ENCODE measurements around the gene FADS6.

Gene FADS6, protein sequence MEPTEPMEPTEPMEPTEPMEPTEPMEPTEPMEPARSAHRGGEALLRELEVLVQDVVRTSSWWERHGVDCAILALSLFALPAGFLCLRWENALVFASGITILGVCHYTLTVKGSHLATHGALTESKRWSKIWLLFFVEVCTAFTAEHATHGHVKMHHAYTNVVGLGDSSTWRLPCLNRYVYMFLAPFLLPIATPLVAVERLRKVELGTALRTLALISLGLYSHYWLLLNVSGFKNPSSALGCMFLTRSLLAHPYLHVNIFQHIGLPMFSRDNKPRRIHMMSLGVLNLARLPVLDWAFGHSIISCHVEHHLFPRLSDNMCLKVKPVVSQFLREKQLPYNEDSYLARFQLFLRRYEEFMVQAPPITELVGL

DNA sequence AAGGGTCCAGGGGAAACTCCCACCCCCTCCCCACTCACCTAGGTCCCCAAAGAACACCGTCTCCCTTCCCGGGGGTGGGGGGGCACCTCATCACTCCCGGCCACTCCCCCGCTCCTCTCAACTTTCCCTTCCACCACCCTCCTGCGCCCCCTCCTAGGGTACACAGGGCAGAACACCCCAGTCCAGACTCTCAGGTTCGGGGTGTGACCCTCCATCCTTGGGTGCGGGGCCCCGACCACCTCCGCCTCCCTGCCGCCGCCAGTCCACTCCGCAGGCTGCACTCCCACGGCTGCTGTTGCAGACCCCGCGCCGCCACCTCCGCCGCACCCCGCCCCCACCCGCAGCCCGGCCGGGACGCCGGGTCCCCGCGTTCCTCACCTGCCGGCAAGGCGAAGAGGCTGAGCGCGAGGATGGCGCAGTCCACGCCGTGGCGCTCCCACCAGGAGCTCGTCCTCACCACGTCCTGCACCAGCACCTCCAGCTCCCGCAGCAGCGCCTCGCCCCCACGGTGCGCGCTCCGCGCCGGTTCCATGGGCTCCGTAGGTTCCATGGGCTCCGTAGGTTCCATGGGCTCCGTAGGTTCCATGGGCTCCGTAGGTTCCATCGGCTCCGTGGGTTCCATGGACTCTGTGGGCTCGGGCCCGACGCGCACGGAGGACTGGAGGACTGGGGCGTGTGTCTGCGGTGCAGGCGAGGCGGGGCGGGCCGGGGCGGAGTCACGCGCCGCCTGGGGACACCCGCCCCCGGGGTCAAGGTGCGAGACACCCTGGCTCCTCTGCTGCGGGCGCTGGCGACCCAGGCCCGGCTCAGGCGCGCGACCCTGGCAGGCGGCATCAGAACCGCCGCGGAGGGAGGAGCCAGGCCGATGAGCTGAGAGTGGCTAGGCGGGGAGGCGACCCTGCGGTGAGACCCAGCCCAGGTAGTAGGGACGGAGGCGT lies at the start of gene FADS6:
FADS6 (minus strand) TSS at position 660 of the 938 bp plus-strand sequence; CDS start at position 622, 38 bp downstream.
- DNase-seq, result peak in 1 of 2 experiments; percentile 30

DNA sequence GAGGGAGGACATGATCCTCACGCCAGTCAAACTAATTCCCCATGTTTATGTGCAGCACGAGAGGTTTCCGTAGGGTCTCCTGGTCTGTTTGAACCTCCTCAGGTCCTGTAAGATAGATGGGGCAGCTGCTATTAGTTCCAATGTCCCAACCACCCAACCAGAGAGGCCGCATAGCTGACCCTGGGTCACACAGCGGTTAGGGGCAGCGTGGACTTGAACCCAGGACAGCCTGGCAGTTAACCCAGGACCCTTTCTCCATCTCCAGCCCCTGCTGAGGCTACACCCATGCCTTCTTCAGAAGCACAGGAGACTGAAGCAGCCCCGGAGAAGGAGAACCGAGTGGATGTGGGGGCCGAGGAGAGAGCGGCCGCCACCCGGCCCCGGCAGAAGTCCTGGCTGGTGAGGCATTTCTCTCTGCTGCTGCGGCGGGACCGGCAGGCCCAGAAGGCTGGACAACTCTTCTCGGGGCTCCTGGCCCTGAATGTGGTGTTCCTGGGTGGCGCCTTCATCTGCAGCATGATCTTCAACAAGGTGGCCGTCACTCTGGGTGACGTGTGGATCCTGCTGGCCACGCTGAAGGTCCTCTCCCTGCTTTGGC lies 47.8 kb upstream of the FADS6 start:
- DNase-seq, result no peak

DNA sequence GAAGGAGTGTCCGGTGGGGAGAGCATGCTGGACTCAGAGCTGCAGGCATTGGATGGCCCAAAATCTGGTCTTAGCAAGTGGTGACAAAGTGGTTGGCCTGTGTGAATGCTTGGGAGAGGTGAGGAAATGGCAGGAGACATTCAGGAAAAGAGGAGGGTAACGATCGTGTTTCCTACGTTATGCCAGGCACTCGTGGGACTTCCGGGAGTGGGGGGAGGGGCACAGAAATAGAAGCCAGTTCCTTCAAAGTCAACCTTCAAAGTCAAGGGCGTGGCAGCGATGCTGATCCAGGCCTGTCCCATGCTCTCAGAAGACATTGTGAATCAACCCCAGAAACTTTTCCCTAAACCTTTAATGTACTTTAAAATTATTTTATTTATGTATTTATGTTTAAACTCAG lies 46.1 kb upstream of the FADS6 start:
- no peak for DNase-seq

DNA sequence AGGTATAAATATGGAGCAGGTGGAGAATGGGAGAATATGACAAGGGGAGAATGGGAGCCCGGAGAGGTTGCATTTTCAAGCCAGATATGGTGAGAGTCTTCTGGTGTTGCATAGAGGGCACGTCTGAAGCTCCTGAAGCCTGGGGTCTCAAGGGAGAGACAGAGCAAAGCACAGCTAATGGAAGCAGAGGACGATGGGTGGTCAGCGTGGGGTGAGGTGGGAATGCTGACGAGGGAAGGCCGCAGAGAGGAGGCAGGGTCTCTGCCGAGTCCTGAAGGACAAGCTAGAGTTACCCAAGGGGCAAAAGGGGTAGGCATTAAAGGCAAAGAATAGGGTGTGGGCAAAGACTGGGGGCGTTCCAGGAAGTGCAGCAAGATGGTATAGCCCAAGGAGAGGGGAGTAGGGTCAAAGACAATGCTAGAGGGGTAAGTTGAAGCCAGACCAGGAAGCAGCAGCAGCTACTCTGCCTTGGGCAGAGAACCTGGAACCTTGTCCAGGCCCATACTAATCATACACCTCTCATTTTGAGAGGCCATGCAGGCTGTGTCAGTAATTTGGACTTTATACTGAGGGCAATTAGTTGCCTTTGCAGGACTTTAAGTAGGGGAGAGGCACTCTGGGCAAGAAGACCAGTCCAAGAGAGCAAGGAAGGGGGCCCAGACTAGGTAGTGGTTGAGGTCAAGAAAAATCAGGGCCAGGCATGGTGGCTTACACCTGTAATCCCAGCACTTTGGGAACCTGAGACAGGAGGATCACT lies 44.9 kb upstream of the FADS6 start:
- no peak for DNase-seq

DNA sequence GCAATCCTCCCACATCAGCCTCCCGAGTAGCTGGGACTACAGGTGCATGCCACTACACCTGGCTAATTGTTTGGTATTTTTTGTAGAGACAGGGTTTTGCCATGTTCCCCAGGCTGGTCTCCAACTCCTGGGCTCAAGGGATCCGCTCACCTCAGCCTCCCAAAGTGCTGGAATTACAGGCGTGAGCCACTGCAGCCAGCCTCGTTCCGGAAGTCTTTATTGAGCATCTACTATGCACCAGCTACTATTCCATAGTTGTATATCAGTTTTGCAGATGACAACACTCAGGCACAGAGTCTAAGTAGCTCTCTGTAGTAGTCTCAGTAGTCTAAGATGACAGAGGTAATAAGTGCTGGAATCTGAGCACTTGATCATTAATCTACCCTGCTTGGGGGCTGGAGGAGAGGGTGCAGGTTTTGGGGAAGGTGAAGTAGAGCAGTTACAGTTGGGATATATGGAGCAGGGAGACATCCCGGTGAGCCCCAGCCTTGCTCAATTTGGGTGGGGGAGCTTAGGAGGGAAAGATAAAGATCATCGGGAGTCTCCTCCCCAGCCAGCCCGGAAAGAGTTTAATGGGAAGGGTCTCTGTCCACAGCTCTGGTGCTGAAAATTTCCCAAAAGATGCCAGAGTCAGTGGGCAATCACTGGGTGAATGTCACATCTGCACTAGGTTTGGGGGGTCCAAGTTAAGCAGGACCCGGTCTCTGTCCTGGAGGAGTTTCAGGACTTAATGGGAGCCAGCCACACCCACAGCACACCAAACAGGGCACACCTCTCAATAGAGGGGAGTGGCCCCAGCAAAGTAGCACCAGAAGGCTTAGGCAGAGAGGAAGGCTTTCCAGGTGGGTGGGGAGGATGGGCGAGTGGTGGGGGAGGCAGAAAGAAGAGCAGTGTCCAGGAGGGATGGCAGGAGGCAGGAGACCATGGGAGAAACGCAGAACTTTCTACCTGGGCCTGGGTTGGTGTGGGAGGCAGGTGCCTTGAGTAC lies 43.9 kb upstream of the FADS6 start:
- DNase-seq, result no peak

DNA sequence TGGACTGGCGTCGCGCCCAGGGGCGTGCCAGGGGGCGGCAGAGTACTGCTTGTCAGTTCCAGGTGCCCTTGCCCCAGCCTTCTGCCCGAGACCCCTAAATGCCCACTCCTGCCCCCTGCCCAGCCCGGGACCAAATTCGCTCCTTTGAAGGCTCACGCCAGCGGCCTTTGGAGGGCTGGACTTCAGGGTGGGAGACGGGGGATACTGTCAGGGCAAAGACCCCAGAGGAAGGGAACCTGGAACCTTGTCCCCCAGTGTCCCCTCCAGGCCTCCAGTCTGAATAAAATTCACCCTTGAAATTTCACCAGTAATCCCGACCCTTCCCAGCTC lies 43.0 kb upstream of the FADS6 start:
- DNase-seq, result no peak

DNA sequence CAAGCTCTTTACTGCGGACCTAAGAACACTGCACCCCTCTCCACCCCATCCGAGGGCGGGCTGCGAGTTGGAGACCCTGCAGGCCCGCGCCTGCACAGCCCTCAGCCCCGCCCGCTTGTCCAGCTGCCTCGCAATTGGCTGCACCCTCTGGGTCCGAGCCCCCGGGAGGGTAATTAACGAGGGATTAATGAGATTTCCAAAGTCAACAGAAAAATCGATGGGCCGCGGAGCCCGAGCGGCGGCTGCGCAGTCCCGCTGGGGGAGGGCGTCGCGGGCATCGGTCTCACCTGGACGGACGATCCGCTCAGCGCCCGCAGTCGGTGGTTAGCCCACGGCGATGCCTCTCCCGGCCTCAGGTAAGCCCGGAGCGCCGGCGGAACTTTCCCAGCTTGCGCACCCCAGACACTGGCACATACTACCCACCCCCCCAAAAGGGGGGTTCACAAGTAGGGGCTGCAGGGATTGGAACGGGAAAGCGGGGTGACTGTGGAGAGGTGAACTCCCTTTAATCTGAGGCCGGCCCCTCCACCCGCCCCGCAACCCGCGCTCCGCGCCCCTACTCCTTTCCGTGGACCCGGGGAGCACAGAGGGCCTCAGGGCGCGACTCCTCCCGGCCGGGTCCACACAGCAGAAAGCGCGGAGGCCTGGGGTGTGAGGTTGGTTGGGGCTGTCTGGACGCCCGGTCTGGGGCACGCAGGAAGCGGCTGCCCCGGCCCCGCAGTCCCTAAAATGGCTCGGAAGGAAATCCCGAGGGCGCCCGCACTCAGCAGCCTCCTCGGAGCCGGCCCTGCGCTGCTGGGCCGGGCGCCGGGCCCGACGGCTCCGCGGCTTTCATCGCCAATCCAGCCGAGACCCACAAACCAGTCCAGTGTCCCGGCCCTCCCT lies 42.4 kb upstream of the FADS6 start, which contains the start of gene OTOP3:
OTOP3 (plus strand) TSS at position 314 of the 885 bp plus-strand sequence; CDS start at position 338, 24 bp downstream.
- peak in 1 of 2 experiments; percentile 29 for DNase-seq

DNA sequence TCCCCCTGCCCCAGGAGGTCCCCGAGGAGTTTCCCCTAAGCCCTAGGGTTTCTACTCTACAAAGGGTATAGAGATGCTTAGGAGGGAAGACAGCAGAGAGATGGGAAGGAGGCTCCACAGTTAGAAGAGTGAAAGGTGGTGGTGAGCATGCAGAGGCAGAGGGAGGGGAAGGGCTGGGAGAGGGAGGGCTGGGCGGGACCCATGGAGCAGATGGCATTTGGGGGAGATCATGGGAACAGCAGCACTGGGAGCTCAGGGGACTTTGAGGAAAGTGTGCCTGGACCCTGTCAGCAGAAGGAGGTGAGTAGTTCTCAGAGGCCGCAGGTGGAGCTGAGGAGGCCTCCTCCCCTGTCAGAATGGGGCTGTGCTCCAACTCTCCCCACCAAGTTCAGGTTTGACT lies 41.6 kb upstream of the FADS6 start:
- DNase-seq, result no peak

DNA sequence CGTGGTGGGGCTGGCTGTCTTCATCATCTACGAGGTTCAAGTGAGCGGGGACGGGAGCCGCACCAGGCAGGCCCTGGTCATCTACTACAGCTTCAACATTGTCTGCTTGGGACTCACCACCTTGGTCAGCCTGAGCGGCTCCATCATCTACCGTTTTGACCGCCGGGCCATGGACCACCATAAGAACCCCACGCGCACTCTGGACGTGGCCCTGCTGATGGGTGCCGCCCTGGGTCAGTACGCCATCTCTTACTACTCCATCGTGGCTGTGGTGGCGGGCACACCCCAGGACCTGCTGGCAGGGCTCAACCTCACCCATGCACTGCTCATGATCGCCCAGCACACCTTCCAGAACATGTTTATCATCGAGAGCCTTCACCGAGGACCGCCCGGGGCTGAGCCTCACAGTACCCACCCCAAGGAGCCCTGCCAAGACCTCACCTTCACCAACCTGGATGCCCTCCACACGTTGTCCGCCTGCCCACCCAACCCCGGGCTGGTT lies 37.2 kb upstream of the FADS6 start:
- DNase-seq, result no peak

DNA sequence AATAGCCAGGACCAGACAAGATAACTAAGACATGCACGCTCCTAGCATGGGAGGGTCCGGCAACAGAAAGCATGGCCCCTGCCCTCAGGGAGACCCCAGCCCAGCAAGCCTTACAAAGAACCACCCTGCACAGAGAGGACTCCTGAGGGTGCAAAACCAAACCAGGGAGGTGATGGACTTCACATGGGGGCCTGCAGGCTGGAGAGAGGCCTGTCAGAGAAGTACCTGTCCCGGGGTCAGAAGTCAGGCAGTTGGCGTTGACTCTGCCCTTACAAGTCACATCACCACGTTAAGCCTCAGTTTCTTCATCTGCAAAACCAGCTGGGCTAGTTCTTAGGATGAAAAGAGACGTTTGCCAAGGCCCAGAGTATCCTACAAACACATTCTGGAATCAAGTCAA lies 35.4 kb upstream of the FADS6 start:
- DNase-seq, result no peak

DNA sequence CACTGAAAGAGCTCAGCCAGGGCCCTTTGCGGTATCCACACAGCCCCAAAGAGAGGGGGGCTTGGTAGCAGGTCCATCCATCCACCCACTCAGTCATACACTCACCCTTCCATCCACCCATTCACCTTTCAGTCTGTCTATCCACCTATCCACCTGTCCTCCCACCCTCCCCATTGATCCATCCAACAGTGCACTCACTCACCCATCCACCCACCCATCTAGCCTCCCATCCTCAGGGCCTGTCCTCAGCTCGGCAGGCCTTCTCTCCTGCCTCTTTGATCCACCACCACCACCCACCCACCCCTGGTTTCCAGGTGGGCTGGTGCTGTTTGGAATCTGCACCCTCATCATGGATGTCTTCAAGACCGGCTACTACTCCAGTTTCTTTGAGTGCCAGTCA lies 31.8 kb upstream of the FADS6 start:
- DNase-seq, result no peak

DNA sequence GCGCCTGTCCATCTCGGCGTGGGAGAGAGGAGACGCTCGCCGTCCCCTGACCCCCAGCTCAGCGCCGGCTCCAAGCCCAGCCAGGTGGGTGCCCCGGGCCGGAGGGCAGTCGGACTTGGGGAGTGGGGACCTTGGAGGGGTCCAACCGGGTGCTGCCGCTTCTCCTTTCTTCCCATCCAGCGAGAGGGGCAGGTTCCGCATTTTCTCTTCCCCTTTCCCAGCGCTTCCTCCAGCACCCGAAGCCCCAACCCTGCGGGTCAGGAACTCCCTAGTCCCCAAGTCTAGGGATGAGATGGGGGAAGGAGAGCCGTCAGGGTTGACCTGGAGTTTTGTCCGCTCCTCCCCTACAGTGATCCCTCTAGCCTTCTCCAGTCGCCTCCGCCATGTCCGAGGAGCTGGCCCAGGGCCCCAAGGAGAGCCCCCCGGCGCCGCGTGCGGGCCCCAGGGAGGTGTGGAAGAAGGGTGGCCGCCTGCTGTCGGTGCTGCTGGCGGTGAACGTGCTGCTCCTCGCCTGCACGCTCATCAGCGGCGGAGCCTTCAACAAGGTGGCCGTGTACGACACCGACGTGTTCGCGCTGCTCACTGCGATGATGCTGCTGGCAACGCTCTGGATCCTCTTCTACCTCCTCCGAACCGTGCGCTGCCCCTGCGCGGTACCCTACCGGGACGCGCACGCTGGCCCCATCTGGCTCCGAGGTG lies 31.0 kb upstream of the FADS6 start, which contains the start of gene OTOP2:
OTOP2 (plus strand) TSS at position 24 of the 699 bp plus-strand sequence; CDS start at position 384, 360 bp downstream.
- DNase-seq, result no peak

DNA sequence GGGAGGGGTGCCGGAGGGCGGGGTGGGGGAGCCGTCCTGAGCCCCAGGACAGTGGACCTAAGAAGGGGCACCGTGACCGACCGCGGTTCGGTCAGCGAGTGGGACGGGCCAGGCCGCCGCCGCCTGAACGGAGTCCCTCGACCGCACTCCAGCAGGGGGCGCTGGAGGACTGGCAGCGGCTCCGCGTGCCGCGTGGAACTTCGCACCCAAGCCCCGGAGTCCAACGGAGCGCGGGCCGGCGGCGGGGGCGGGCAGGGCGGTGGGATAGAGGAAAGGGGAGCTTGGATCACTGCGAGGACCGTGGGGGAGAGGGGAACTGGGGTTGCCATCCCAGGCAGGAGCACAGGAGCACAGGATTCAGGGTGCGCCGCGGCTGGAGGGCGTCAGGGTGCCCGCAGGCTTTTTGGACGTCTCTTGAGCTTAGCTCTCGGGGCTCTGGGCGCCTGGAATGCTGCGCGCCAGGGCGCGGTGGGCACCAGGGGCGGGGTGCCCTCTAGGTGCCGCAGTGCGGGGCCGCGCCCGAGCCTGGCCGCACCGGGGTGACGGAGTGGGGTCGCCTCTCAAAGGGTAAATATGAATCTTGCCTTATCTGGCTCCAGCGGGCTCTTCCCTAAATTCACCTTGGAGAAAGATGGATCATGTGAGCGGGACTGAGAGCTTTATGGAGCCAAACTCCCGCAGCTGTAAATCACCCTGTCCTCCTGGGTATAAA lies 30.3 kb upstream of the FADS6 start:
- DNase-seq, result peak; percentile 23 to 74

DNA sequence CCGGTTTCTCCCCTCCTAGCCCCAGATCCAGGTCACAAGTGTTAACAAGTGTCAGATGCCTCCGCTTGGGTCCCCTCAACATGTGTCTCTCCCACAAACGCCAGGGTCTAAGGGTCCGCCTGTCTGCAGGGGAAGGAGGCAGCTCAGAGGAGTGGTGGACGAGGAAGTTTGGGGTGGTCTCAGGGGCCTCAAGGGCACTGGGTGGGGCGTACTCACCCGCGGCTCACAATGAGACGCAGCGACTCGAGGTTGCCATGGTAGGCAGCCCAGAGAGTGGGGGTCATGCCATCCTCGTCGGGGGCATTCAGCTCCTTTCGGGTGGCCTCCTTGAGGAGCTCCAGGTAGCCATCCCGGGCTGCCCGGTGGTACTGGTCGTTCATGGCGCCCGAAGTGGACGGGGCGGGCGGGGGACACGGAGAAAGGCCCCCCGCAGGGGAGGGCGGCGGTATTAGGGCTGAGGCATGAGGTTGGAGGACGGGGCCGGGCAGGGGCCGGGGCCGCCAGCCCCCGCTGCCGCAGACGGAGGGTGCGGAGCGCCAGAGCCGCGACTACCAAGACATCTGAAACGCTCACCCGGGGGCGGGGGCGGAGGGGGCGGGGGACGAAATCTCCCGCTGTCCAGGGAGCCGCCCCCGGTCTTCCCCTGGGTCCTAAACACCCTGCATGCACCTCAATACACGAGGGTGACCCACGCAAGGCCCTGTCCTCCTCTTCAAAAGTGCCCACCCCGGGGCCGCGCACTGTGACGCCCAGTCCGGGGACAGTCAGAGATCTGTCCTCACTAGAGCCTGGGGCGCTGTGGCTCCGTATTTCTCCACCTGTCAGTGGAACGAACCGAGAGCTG lies 29.5 kb upstream of the FADS6 start, which contains the start of gene USH1G:
USH1G (minus strand) TSS at position 562 of the 844 bp plus-strand sequence; CDS start at position 380, 182 bp downstream.
- DNase-seq, result peak in 1 of 2 experiments; percentile 60

DNA sequence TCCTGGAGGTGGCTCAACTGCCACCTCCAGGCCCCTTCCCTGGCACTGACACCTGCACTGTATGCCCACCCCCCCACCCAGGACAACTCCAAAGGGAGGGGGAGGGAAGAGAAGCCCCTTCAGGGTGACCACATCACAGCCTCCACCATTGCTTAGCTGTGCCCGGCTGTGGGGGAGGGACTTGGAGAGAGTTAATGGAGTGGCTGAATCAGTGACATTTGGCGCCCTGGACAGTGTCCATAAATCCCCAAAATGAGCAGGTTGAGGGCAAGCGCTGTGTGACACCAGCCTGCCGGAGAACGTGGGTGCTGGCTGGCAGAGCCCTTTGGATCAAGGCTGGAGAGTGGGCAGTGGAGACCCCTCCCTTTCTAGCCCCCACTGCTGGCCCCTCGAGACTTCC lies 28.7 kb upstream of the FADS6 start:
- DNase-seq, result no peak

DNA sequence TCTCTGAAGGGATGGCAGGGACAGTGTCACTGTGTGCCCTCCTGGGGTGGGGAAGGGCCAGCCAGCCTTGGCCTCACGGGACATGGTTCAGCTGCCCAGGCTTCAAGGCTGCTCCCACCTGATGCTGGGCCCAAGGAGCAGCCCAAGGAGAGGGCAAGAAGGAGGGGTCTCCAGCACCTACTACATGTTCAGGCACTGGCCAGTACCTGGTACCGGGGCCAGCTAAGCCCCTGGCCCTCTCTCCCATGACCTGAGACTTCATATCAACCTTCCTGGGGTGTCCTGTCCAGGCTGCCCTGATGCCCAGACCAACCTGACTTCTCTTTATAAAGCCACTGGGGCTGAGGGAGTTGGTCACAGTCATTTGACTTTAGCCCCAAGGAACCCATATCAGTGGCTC lies 28.3 kb upstream of the FADS6 start:
- no peak for DNase-seq

DNA sequence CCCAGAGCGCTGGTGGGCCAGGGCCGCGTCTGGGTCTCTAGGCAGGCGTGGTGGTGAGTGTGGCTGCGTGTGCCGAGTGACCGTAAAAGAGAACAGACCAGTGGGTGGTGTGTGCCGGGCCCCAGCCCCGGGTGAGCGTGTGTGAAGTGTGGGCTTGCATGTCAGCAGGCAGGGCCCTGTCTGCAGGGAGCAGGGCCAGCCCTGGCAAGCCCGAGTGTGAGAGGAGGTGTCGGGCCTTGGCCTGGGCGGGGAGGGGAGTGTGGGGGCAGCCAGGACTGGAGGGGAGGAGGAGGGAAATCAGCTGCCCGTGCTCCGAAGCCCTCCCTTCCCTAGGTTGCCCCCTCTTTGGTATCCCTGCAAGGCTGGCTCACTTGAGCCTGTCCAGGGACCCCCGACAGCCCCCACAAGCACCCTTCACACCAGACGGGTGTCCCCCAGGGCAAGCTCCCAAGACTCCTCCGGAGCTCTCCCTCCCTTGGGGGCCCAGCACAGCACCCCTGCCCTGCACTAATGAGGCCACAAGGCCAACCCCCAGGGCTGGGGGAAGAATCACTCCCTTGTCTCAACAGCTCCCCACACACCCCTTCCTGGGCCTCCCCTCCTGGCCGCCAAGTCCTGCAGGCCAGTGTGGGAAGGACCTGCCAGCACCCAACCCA lies 27.7 kb upstream of the FADS6 start:
- peak in 1 of 2 experiments; percentile 23 for DNase-seq
